Measurements from ENCODE around the gene FARS2. TPM values are rescaled to one million over a fixed set of nuclear protein-coding genes. Genes with fewer than 3 reads are reported as not detected.

FARS2 gene
- total RNA-seq, 1 donor from 2014 or later = 19.9 TPM

- Mint-ChIP-seq H3K9me3 (peaks cover 5% of the 10 kb centered on the region), H3K4me3 (no peak overlapping the region), H3K36me3 (peaks cover 9% of the 10 kb centered on the region), H3K27me3 (ENCODE audit: low read depth) (no peaks in the 10 kb centered on the region), H3K27ac (no peak overlapping the region), H3K4me1 (peaks cover 6% of the 10 kb centered on the region)
- no peak for DNase-seq (ENCODE audit: low spot score in 2 of 2, unreplicated experiment in 2 of 2)
- TF ChIP-seq CTCF (IDR thresholded peaks at IDR 0.05; ENCODE audit: unreplicated experiment) = no peak
Observed at GRCh38 chr6:5271926-5272325, 10.6 kb downstream of the FARS2 start.

- Mint-ChIP-seq H3K27me3 (ENCODE audit: low read depth) (no peaks in the 10 kb centered on the region), H3K4me3 (no peak overlapping the region), H3K27ac (no peak overlapping the region), H3K36me3 (no peaks in the 10 kb centered on the region), H3K9me3 (no peaks in the 10 kb centered on the region), H3K4me1 (peaks cover 6% of the 10 kb centered on the region)
- no peak for DNase-seq (ENCODE audit: low spot score in 2 of 2, unreplicated experiment in 2 of 2)
- TF ChIP-seq CTCF (IDR thresholded peaks at IDR 0.05; ENCODE audit: unreplicated experiment) = no peak
Observed at GRCh38 chr6:5274231-5274630, 12.9 kb downstream of the FARS2 start.

- Mint-ChIP-seq H3K4me1 (no peaks in the 10 kb centered on the region), H3K9me3 (no peaks in the 10 kb centered on the region), H3K27ac (no peak overlapping the region), H3K4me3 (no peak overlapping the region), H3K36me3 (no peaks in the 10 kb centered on the region), H3K27me3 (ENCODE audit: low read depth) (no peaks in the 10 kb centered on the region)
- DNase-seq (ENCODE audit: low spot score in 2 of 2, unreplicated experiment in 2 of 2) = no peak
- no peak for TF ChIP-seq CTCF (IDR thresholded peaks at IDR 0.05; ENCODE audit: unreplicated experiment)
Observed at GRCh38 chr6:5275497-5275896, 14.2 kb downstream of the FARS2 start.

- Mint-ChIP-seq H3K36me3 (no peaks in the 10 kb centered on the region), H3K4me1 (no peaks in the 10 kb centered on the region), H3K27me3 (ENCODE audit: low read depth) (no peaks in the 10 kb centered on the region), H3K9me3 (no peaks in the 10 kb centered on the region), H3K4me3 (no peak overlapping the region), H3K27ac (no peak overlapping the region)
- TF ChIP-seq CTCF (IDR thresholded peaks at IDR 0.05; ENCODE audit: unreplicated experiment) = no peak
- no peak for DNase-seq (ENCODE audit: low spot score in 2 of 2, unreplicated experiment in 2 of 2)
Observed at GRCh38 chr6:5276581-5276980, 15.3 kb downstream of the FARS2 start.

- no peaks in the 10 kb centered on the region for H3K9me3 Mint-ChIP-seq
- H3K4me1 Mint-ChIP-seq = no peaks in the 10 kb centered on the region
- no peak for DNase-seq (ENCODE audit: low spot score in 2 of 2, unreplicated experiment in 2 of 2)
- H3K27me3 Mint-ChIP-seq (ENCODE audit: low read depth) = no peaks in the 10 kb centered on the region
- no peak for TF ChIP-seq CTCF (IDR thresholded peaks at IDR 0.05; ENCODE audit: unreplicated experiment)
- H3K4me3 Mint-ChIP-seq = no peak overlapping the region
- no peaks in the 10 kb centered on the region for H3K36me3 Mint-ChIP-seq
- H3K27ac Mint-ChIP-seq = no peak overlapping the region
Observed at GRCh38 chr6:5277589-5277988, 16.3 kb downstream of the FARS2 start.

GRCh38 chr6:5278047-5278446 lies 16.7 kb downstream of the FARS2 start:
- no peaks in the 10 kb centered on the region for H3K36me3 Mint-ChIP-seq
- no peak for DNase-seq (ENCODE audit: low spot score in 2 of 2, unreplicated experiment in 2 of 2)
- H3K4me1 Mint-ChIP-seq = no peaks in the 10 kb centered on the region
- no peak overlapping the region for H3K27ac Mint-ChIP-seq
- H3K4me3 Mint-ChIP-seq = no peak overlapping the region
- no peaks in the 10 kb centered on the region for H3K9me3 Mint-ChIP-seq
- TF ChIP-seq CTCF (IDR thresholded peaks at IDR 0.05; ENCODE audit: unreplicated experiment) = no peak
- H3K27me3 Mint-ChIP-seq (ENCODE audit: low read depth) = no peaks in the 10 kb centered on the region

Measured in mesothelial cell of epicardium (in vitro differentiated cells).